ENCODE results near the gene COPS9.

COPS9 gene

DNA sequence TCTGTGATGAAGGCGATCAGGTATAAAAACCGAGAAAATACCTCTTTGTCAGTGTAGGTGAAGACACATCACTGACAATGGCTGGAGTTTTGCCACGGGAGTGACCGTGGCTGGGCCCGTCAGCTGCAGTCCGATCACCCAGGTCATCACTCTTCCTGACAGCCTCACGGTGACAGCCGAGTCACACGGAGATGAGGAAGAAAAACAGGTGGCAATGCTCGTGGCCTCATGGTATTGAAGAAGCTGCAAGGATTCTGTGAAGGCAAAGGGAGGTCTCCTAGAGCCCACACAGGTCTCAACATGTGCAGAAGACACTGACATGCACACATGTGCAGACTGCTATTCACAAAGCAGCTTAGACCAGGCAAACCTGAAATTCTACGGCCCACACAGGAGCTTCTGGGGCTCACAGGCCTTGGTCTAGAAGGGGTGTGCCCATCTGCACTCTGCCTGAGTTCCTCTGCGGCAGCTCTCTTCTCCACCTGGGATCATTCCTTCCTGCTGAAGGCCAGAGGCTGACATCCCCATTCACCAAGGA, 7.4 kb downstream of the COPS9 start:
- TF ChIP-seq, protein P1, sequence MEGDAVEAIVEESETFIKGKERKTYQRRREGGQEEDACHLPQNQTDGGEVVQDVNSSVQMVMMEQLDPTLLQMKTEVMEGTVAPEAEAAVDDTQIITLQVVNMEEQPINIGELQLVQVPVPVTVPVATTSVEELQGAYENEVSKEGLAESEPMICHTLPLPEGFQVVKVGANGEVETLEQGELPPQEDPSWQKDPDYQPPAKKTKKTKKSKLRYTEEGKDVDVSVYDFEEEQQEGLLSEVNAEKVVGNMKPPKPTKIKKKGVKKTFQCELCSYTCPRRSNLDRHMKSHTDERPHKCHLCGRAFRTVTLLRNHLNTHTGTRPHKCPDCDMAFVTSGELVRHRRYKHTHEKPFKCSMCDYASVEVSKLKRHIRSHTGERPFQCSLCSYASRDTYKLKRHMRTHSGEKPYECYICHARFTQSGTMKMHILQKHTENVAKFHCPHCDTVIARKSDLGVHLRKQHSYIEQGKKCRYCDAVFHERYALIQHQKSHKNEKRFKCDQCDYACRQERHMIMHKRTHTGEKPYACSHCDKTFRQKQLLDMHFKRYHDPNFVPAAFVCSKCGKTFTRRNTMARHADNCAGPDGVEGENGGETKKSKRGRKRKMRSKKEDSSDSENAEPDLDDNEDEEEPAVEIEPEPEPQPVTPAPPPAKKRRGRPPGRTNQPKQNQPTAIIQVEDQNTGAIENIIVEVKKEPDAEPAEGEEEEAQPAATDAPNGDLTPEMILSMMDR (IDR thresholded peaks at IDR 0.05; ENCODE audit: low read depth, low read length), result no peak
- H3K4me3 ChIP-seq (ENCODE audit: low read depth, low read length), result no peak overlapping the region

DNA sequence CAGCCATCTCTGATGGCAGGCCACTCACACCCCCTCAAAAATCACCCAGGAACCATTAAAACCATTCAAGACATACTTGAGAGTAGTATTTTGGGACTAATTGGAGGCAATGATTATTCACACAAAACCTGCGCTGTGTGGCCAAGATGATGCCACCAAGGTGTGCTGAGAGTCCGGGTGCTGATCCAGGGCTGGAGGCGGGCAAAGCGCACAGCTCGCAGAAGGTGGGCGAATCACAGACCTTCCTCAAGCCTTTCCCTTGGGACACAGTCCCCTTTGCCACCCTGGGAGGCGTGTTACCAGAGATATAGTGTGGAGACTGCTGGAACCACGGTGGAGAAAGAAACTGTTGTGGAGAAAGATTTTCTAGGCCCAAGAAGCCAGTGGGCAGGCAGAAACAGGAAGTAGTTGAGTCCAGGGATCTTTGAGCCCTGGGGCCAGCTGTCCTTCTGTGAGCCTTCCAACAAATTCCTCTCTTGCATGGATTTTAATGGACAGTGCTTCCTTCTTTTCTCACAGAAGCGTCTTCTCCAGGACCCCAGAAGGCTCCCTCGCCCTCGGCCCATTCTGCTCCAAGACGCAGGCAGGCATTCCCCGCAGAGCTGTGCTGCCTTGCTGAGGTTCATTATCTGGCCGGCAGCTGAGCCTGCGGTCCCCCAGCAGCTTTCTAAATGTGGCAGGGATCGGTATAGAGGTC, 8.0 kb downstream of the COPS9 start:
- no peak overlapping the region for H3K4me3 ChIP-seq (ENCODE audit: low read depth, low read length)
- TF ChIP-seq, protein P1 (IDR thresholded peaks at IDR 0.05; ENCODE audit: low read depth, low read length), result no peak

DNA sequence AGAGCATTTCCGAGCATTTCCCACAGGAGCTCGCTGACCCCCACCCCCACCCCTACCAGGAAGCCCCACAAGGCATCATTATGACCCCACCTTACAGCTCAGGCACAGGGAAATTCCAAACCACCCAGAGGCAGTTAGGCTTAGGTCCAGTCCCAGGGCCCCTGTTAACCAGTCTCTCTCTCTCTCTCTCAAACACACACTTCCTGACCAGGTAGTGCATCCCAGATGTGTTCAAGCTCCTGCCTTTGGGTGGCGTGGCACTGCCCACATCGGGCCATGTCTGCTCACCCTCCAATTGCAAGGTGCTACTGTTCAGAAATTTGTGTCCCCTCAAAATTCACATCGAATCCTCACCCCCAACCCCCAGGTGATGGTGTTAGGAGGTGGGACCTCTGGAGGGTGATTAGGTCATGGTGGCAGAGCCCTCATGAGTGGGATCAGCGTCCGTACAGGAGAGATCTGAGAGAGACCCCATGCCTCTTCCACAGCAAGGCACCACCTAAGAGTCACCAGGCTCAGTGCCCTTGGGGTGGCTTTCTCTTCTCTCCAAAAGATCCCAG, 8.8 kb downstream of the COPS9 start:
- TF ChIP-seq, protein P1 (IDR thresholded peaks at IDR 0.05; ENCODE audit: low read depth, low read length), result no peak
- no peak overlapping the region for H3K4me3 ChIP-seq (ENCODE audit: low read depth, low read length)

DNA sequence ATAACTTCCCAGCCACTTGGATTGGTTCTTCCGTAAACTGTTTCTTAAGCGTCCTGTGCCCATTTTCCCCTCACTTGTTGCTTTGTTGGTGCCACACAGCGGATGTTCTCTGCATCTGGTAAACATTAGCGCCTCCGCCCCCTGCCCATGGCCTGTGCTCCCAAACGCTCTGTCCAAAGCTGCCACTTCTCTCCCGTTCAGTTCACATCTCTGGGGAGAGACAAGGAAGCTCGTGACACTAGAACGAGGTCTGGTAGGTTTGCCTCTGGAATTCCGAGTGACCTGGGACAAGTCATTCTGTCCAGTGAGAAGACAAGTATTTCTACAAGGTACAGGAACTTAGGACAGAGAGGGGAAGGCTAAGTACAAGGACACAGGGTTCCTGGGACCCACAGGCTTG, 9.4 kb downstream of the COPS9 start:
- TF ChIP-seq, protein P1 (IDR thresholded peaks at IDR 0.05; ENCODE audit: low read depth, low read length), result no peak
- H3K4me3 ChIP-seq (ENCODE audit: low read depth, low read length), result no peak overlapping the region

DNA sequence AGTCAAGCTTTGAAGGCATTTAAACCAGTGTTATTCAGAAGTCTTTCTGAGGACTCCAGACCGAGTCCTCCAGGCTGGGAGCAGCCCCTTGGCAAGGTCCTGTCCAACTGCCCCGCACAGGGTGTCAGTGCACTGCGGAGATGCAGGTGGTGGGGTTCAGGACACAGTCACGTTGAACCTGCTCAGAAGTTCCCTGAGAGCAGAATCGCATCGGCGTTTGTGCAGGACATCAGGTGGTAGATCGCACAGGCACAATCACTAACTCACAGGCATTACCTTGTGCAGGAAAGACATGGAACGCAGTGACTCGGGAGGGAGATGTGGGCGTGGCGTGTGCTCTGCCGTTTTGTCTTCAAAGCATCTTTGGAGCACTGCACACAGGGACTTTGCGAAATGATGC, 10.4 kb downstream of the COPS9 start:
- TF ChIP-seq, protein P1 (IDR thresholded peaks at IDR 0.05; ENCODE audit: low read depth, low read length), result no peak
- H3K4me3 ChIP-seq (ENCODE audit: low read depth, low read length), result no peak overlapping the region

DNA sequence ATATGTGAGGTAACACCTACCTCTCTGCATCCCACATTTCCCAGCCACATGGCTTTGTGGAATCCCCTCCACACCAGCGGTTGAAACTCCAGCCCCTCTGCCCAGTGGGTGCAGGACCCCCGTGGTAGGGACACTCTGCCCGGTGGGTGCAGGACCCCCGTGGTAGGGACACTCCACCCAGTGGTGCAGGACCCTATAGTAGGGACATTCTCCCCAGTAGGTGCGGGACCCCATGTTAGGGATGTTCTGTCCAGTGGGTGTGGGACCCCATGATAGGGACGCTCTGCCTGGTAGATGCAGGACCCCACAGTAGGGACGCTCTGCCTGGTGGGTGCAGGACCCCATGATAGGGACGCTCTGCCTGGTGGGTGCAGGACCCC, 11.5 kb downstream of the COPS9 start:
- no peak overlapping the region for H3K4me3 ChIP-seq (ENCODE audit: low read depth, low read length)
- TF ChIP-seq, protein P1 (IDR thresholded peaks at IDR 0.05; ENCODE audit: low read depth, low read length), result no peak
